ENCODE results near the gene ARFGEF3.

The ARFGEF3 gene

DNA sequence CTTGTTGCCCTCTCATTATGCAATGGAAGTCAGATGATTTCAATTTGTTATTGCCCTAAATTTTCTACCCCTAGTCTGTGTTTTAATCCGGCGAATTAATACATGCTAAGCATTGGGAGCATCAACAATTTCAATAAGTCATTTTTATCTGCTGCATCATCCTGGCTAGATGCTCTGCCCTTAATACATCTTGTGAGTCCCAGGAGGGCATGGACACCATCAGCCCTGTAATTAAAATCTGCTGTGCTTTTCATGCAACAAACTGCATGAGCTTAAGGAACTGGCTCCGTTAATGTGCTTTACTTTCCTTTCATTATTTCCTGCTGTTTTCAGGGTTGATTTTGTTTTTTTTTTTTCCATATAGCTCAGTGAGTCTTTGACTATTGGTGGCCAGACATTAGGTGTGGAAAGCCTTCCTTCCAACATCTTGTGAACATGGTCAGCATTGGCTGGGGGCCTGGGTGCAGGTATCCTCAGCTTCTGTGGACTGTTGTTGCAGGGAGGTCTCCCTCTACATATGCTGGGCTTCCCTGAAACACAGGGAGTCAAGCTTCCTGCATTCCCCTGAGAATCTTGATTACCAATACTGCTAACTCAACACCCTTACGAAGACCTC lies 65.1 kb downstream of the ARFGEF3 start:
- Histone ChIP-seq H3K27me3 (ENCODE audit: control insufficient read depth, insufficient read depth, low read length) (no peaks in the 10 kb centered on the region), H3K4me1 (ENCODE audit: control insufficient read depth, insufficient read depth, low read length) (peaks cover 69% of the 10 kb centered on the region), H3K9ac (ENCODE audit: low read length) (peak overlapping the region; percentile 60), H3K4me3 (ENCODE audit: low read length) (no peak overlapping the region), H3K9me3 (ENCODE audit: control insufficient read depth, low read length) (no peaks in the 10 kb centered on the region), H3K36me3 (ENCODE audit: control insufficient read depth, insufficient read depth, low read length) (no peaks in the 10 kb centered on the region)

DNA sequence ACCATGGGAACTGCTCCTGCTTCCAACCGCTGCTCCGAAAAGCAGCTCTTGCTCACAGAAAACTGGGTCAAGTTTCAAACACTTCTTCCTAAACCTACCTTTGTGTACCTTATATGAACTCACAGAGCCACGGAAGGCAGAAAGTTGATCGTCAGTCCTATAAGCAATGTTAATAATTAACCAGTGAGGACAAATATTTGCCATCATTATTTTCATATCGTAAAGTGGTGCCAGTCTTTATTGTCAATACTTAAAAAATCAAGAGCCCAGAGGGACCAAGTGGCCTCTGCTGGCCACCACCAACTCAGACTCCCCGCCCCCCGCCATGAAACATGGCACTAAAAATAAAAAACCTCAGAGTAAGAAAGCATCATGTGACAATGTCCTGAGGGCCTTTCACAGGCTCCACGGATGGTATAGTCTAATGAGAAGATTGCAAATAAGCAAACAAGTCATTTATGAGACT lies 65.6 kb downstream of the ARFGEF3 start:
- Histone ChIP-seq H3K9me3 (ENCODE audit: control insufficient read depth, low read length) (no peaks in the 10 kb centered on the region), H3K4me1 (ENCODE audit: control insufficient read depth, insufficient read depth, low read length) (peaks cover 75% of the 10 kb centered on the region), H3K4me3 (ENCODE audit: low read length) (no peak overlapping the region), H3K9ac (ENCODE audit: low read length) (peak overlapping the region; percentile 60), H3K36me3 (ENCODE audit: control insufficient read depth, insufficient read depth, low read length) (no peaks in the 10 kb centered on the region), H3K27me3 (ENCODE audit: control insufficient read depth, insufficient read depth, low read length) (no peaks in the 10 kb centered on the region)

DNA sequence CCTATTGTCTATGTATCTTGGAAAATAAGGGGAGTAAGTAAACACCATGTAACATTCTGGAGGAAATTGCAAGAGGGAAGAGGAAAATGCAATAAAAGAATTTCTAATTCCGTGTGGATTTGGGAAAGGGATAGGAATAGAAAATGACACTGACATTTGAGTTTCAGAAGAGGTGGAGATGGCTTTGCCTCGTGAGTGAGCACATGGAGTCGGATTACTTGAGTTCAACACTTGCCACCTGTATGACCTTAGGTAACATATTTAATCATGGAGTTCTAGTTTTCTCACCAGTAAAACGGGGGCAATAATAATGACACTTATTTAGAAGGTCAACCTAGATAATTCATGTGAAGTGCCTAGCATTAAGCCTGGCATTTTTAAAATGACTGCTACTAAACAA lies 67.3 kb downstream of the ARFGEF3 start:
- H3K27me3 ChIP-seq (ENCODE audit: control insufficient read depth, insufficient read depth, low read length), result no peaks in the 10 kb centered on the region
- no peaks in the 10 kb centered on the region for H3K9me3 ChIP-seq (ENCODE audit: control insufficient read depth, low read length)
- no peak overlapping the region for H3K9ac ChIP-seq (ENCODE audit: low read length)
- H3K36me3 ChIP-seq (ENCODE audit: control insufficient read depth, insufficient read depth, low read length), result no peaks in the 10 kb centered on the region
- no peak overlapping the region for H3K4me3 ChIP-seq (ENCODE audit: low read length)
- peaks cover 72% of the 10 kb centered on the region for H3K4me1 ChIP-seq (ENCODE audit: control insufficient read depth, insufficient read depth, low read length)

DNA sequence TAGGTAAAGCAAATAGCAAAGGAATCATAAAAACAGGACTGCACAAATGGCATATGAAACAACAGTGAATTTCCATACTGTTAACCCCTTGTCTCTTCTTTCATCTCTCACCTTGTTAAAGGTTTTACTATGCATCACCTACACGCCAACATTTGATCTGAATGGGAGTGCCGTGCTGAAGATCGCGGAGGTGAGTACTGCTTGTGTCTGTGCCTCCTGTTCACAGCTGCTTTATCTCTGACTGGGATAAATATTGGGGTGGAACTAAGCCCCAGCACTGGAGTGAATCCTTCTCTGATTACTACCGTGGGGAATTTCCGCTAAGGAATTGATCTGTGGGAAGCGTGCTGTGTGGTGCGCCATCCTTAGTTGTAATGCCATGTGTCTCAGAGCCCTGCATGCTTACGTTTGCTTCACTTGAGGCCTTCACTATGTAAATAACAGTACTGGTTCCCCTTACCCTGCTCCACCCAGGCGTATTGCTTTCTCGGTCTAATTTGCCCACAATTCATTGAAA lies 68.0 kb downstream of the ARFGEF3 start:
- Histone ChIP-seq H3K9me3 (ENCODE audit: control insufficient read depth, low read length) (no peaks in the 10 kb centered on the region), H3K4me1 (ENCODE audit: control insufficient read depth, insufficient read depth, low read length) (peaks cover 74% of the 10 kb centered on the region), H3K9ac (ENCODE audit: low read length) (no peak overlapping the region), H3K27me3 (ENCODE audit: control insufficient read depth, insufficient read depth, low read length) (no peaks in the 10 kb centered on the region), H3K4me3 (ENCODE audit: low read length) (no peak overlapping the region), H3K36me3 (ENCODE audit: control insufficient read depth, insufficient read depth, low read length) (no peaks in the 10 kb centered on the region)

DNA sequence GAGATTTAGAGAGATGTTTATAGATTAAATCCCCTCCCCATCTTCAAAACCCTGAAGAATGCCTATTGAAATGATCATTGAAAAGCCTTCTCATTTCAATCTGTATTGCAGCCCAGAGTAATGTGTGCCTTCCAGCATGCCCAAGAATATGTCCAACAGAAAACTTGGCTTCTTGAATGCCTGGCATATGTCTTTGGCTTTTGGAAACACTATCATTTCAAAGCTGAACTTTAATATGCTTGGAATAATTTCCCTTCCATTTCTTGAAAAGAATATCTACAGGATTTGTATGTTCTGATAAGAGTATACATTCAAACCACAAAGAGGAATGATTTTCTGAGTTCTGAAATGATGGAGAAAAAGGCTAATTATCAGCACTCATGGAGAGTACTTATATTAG lies 68.5 kb downstream of the ARFGEF3 start:
- H3K9me3 ChIP-seq (ENCODE audit: control insufficient read depth, low read length), result no peaks in the 10 kb centered on the region
- H3K4me1 ChIP-seq (ENCODE audit: control insufficient read depth, insufficient read depth, low read length), result peaks cover 74% of the 10 kb centered on the region
- no peak overlapping the region for H3K9ac ChIP-seq (ENCODE audit: low read length)
- H3K36me3 ChIP-seq (ENCODE audit: control insufficient read depth, insufficient read depth, low read length), result no peaks in the 10 kb centered on the region
- H3K27me3 ChIP-seq (ENCODE audit: control insufficient read depth, insufficient read depth, low read length), result no peaks in the 10 kb centered on the region
- H3K4me3 ChIP-seq (ENCODE audit: low read length), result no peak overlapping the region

DNA sequence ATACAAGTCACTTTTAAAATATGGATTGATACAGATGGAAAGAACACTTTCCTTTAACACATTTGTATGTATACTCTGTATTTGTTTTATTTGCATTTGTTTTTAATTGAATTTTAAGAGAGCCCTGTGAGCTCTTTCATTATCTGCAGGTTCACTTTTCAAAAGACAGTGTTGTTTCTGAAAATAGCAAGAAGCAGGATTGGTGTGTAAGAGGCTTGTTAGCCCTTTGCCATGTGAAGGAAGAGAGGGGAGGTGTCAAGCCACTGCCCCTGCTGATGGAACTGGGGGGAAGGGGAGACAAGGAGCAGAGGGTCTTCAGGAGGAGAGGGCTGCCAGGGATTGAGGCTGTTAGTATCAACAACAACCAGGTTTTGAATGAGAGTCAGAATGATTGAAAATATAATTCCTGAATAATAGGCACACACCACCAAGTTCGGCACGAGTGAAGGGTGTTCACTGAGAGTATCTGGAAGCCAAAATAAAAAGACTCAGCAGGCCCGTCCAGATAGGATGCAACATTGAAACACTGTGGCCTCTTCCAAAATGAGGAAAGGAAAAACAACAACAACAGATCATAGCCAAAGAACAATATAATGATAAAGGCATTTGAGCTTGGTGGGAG lies 69.1 kb downstream of the ARFGEF3 start:
- Histone ChIP-seq H3K4me1 (ENCODE audit: control insufficient read depth, insufficient read depth, low read length) (peaks cover 72% of the 10 kb centered on the region), H3K36me3 (ENCODE audit: control insufficient read depth, insufficient read depth, low read length) (no peaks in the 10 kb centered on the region), H3K9ac (ENCODE audit: low read length) (peak overlapping the region; percentile 28), H3K4me3 (ENCODE audit: low read length) (no peak overlapping the region), H3K9me3 (ENCODE audit: control insufficient read depth, low read length) (no peaks in the 10 kb centered on the region), H3K27me3 (ENCODE audit: control insufficient read depth, insufficient read depth, low read length) (no peaks in the 10 kb centered on the region)

DNA sequence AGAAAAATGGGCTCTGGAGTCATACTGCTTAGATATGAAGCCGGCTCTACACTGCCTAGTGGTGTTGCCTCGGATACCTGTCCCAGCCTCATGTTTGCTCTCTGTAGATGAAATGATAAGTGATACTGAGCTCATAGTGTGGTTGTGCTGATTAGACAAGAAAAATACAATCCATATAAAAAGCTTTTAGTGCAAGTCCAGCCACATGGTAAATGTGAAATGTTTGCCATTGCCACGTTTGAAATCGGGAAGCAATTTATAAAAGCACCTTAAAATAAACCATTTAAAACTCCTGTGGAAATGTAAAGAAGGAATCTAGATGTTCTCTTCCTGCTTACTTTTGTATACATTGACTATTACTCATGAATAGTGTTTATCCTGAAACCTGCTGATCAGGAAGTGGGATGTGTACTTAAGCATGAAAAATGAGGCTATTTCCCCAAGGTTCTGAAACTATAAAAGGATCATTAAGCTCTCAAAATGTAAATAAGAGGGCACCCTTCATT lies 69.7 kb downstream of the ARFGEF3 start:
- Histone ChIP-seq H3K9me3 (ENCODE audit: control insufficient read depth, low read length) (no peaks in the 10 kb centered on the region), H3K4me3 (ENCODE audit: low read length) (no peak overlapping the region), H3K4me1 (ENCODE audit: control insufficient read depth, insufficient read depth, low read length) (peaks cover 66% of the 10 kb centered on the region), H3K36me3 (ENCODE audit: control insufficient read depth, insufficient read depth, low read length) (no peaks in the 10 kb centered on the region), H3K27me3 (ENCODE audit: control insufficient read depth, insufficient read depth, low read length) (no peaks in the 10 kb centered on the region), H3K9ac (ENCODE audit: low read length) (peak overlapping the region; percentile 28)

DNA sequence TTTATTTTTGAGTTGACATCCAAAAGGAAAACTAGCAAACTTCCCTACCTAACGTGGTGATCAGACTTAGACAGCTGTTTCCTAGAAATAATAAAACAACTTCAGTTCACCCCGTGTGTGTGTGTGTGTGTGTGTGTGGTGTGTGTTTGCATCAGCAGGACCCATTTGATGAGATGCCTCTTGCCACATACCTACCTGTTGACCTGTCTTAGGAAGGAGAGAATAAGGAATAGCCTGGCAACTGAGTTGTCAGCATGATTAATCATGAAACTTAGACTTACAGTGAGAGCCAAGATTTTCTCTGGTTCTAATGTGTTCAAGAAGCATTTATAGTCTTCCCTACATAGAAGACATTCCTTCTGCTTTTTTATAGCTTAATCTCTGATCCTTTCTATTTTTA lies 72.6 kb downstream of the ARFGEF3 start:
- Histone ChIP-seq H3K4me1 (ENCODE audit: control insufficient read depth, insufficient read depth, low read length) (peaks cover 41% of the 10 kb centered on the region), H3K9ac (ENCODE audit: low read length) (no peak overlapping the region), H3K36me3 (ENCODE audit: control insufficient read depth, insufficient read depth, low read length) (no peaks in the 10 kb centered on the region), H3K27me3 (ENCODE audit: control insufficient read depth, insufficient read depth, low read length) (no peaks in the 10 kb centered on the region), H3K4me3 (ENCODE audit: low read length) (no peak overlapping the region), H3K9me3 (ENCODE audit: control insufficient read depth, low read length) (no peaks in the 10 kb centered on the region)

DNA sequence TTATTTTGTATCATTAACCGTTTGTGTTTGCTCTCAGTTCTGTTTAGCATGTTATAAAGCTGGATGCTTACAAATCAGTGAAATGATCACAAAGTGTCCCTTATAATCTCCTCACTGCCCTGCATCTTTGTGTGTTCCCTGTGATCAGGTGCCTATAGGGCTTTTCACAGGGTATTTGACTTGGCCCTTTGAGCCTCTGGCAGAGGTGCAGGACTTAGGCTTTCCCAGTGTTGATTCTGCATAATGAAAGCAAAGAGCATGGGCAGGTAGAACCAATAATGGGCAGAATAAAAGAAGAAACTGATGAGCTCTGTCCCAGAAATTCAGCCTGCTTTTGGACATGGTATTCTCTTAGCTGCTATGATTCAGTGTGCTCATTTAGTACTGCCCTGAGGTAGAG lies 73.5 kb downstream of the ARFGEF3 start:
- Histone ChIP-seq H3K4me1 (ENCODE audit: control insufficient read depth, insufficient read depth, low read length) (peaks cover 32% of the 10 kb centered on the region), H3K9ac (ENCODE audit: low read length) (no peak overlapping the region), H3K9me3 (ENCODE audit: control insufficient read depth, low read length) (no peaks in the 10 kb centered on the region), H3K4me3 (ENCODE audit: low read length) (no peak overlapping the region), H3K36me3 (ENCODE audit: control insufficient read depth, insufficient read depth, low read length) (no peaks in the 10 kb centered on the region), H3K27me3 (ENCODE audit: control insufficient read depth, insufficient read depth, low read length) (no peaks in the 10 kb centered on the region)

DNA sequence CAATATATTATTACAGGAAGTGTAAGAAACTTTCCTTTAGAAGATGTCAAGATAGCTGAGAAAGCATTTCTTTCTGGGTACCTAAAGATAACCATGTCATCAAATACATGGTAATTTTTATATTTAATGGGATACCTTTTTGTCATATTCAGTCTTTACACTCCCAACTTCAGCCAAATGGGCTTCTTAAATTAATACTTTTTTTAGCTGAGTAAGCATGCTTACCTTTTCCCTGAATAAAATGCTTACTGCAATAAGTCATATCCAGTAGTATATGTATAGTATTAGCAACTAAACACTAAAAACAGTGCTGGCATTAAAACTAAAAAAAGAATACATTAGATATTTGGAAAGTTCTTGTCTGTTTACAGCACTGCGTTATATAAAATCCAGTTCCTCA lies 74.0 kb downstream of the ARFGEF3 start:
- H3K4me3 ChIP-seq (ENCODE audit: low read length), result no peak overlapping the region
- H3K9me3 ChIP-seq (ENCODE audit: control insufficient read depth, low read length), result no peaks in the 10 kb centered on the region
- H3K36me3 ChIP-seq (ENCODE audit: control insufficient read depth, insufficient read depth, low read length), result no peaks in the 10 kb centered on the region
- H3K9ac ChIP-seq (ENCODE audit: low read length), result no peak overlapping the region
- no peaks in the 10 kb centered on the region for H3K27me3 ChIP-seq (ENCODE audit: control insufficient read depth, insufficient read depth, low read length)
- H3K4me1 ChIP-seq (ENCODE audit: control insufficient read depth, insufficient read depth, low read length), result peaks cover 27% of the 10 kb centered on the region

DNA sequence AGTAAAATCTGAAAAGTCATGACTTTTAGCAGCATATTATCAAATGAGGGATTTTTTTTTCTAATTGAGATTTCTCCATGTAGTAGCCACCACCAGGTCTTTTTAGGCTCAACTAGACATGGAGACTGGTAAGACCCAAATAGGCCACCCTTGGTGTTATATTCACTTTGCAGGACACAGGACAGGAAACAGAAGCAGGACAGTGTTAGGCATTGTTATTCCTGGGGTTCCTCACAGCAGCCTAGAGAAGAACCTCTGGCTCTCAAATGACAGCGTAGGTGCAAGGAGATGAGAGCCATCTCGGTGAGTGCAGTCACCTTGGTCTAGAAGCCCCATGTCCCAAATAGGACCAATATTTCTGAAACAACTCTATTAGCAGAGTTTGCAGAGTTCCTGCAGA lies 75.7 kb downstream of the ARFGEF3 start:
- H3K9me3 ChIP-seq (ENCODE audit: control insufficient read depth, low read length), result no peaks in the 10 kb centered on the region
- peaks cover 16% of the 10 kb centered on the region for H3K4me1 ChIP-seq (ENCODE audit: control insufficient read depth, insufficient read depth, low read length)
- no peaks in the 10 kb centered on the region for H3K27me3 ChIP-seq (ENCODE audit: control insufficient read depth, insufficient read depth, low read length)
- no peaks in the 10 kb centered on the region for H3K36me3 ChIP-seq (ENCODE audit: control insufficient read depth, insufficient read depth, low read length)
- H3K4me3 ChIP-seq (ENCODE audit: low read length), result no peak overlapping the region
- H3K9ac ChIP-seq (ENCODE audit: low read length), result no peak overlapping the region

DNA sequence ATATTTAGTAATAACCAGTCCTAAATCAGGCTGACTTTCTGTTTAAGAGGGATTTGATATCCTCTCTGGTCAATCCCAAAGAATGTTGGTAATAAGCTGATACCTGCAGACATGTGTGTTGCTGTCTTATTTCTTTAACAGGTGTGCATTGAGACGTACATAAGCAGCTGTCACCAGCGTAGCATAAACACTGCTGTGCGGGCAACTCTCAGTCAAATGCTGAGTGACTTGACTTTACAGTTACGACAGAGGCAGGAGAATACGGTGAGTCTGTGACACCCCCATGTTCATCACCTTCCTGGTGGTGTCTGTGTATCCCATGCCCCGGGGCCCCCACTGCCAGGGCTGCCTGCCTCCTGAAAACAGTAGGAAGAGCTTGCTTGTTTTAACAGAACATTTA lies 76.6 kb downstream of the ARFGEF3 start:
- Histone ChIP-seq H3K9ac (ENCODE audit: low read length) (no peak overlapping the region), H3K36me3 (ENCODE audit: control insufficient read depth, insufficient read depth, low read length) (no peaks in the 10 kb centered on the region), H3K9me3 (ENCODE audit: control insufficient read depth, low read length) (no peaks in the 10 kb centered on the region), H3K4me3 (ENCODE audit: low read length) (no peak overlapping the region), H3K27me3 (ENCODE audit: control insufficient read depth, insufficient read depth, low read length) (no peaks in the 10 kb centered on the region), H3K4me1 (ENCODE audit: control insufficient read depth, insufficient read depth, low read length) (peaks cover 19% of the 10 kb centered on the region)
